ENCODE data around the gene ARSI.

Gene ARSI

DNA sequence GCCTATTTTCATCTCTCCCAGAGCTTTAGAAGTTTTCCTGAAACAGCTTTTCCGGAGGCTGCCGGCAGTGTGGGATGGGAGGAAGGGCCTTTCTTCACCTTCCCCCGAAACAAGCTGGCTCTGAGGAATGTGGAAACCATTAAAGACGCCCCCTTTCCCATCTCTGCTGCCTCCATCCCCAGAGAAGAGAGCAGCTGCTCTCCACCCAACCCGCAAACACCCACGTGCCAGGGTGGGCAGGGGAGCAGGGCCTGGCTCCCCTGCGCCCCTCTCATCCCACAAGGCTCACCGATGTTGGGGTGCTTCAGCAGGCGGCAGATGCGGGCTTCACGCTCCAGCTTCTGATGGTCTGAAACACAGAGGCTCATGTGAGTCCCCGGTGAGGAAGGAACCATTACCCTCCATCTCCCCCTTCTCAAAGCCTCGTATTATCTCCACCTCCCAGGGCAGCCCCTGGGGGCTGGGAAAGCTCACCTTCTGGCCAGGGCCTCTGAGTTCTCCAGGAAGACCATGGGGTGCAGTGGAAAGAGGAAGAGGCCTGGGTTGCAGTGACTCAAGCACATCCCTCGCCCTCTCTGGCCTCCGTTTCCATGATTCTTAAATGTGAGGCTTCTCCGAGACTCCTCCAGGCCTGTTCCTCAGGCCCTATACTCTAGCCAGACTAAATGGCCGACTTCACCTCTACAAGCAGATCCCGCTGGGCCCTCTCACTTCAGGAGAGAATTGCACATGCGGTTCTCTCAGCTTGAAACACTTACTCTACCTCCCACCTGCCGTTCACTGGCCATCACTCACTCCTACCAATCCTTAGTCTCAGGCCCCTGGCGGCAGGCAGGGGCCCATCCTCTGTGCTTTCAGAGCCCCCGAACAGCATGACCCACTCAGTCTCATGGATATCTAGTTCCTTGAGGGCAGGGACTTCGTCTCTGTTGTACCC is 37.8 kb downstream of the ARSI start:
- no peak overlapping the region for H3K9ac ChIP-seq (ENCODE audit: low read depth, low read length)
- peaks cover 16% of the 10 kb centered on the region; the same call in 1 of the 2 replicates for H3K4me1 ChIP-seq (ENCODE audit: insufficient read depth, low read length)
- H3K36me3 ChIP-seq (ENCODE audit: insufficient read depth, low read length): no peaks in the 10 kb centered on the region
- no peaks in the 10 kb centered on the region for H3K9me3 ChIP-seq (ENCODE audit: control insufficient read depth, insufficient read depth, low read length)

DNA sequence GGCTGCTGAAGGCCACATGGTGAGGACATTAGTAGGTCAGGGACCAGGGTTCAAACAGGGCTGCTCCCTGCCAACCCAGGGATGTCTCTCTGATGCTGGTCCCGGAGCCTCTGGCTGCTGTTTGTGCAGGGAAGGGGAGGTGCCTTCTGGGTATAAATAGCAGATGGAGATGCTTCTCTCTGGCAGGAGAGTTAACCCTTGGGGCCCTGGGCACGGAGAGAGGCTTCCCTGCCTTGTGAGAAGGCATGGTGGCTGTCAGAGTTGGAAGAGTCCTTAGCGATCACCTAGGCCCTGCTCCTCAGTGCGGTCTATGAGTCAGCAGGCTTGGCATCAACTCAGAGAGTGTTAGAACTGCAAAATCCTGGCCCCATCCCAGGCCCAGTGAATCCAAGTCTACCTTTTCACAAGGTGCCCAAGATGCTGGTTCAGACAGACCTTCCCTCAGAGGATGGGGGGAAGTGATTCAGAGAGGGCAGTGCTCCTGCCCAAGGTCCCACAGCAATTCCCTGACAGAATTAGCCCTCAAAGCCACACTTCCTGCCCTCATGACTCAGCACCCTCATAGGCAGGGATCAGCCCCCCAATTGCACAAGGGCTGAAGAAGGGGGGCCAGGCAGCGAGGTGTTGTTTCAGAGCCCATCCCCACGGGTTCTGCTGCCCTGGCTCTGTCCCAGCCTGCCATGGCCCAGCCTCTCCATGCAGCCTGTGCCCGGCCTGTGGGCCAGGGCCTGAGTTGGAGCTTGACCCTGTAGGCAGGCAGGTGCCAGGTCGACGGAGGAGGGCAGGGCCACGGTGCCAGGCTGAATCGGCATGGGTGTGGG is 38.7 kb downstream of the ARSI start:
- no peak overlapping the region for H3K9ac ChIP-seq (ENCODE audit: low read depth, low read length)
- H3K9me3 ChIP-seq (ENCODE audit: control insufficient read depth, insufficient read depth, low read length): no peaks in the 10 kb centered on the region
- H3K36me3 ChIP-seq (ENCODE audit: insufficient read depth, low read length): no peaks in the 10 kb centered on the region
- peaks cover 13% of the 10 kb centered on the region; the same call in 1 of the 2 replicates for H3K4me1 ChIP-seq (ENCODE audit: insufficient read depth, low read length)

DNA sequence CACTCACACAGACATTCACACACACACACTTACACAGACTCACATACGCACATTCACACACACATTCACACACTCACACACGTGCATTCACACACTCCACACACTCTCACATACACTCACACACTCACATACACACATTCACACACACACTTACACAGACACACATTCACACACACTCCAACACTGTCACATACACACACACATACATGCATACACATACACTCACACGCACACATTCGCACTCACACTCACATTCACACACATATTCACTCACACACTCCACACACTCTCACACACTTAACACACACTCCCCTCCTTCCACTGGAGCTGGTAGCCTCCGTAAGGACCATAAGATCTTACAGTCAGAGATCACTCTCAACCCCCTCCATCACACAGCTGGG is 39.3 kb downstream of the ARSI start:
- H3K36me3 ChIP-seq (ENCODE audit: insufficient read depth, low read length): no peaks in the 10 kb centered on the region
- no peaks in the 10 kb centered on the region for H3K9me3 ChIP-seq (ENCODE audit: control insufficient read depth, insufficient read depth, low read length)
- no peak overlapping the region for H3K9ac ChIP-seq (ENCODE audit: low read depth, low read length)
- peaks cover 13% of the 10 kb centered on the region; the same call in 1 of the 2 replicates for H3K4me1 ChIP-seq (ENCODE audit: insufficient read depth, low read length)

DNA sequence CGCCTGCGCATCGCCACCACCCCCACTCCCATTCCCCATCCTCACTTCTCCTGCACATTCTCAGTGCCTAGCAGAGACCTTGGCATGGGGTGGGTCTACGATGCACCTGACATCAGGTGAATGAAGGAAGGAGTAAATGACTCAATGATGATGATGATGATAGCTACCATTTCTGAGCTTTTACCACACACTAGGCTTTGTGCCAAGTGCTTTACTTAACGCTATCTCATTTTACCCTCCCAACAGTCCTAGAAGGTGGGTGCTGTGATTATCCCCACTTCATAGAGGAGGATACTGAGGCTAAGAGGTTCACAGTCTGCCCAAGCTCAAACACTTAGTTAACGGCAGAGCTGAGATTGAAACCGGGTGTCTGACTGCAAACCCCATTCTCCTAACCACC is 40.2 kb downstream of the ARSI start:
- H3K9me3 ChIP-seq (ENCODE audit: control insufficient read depth, insufficient read depth, low read length): no peaks in the 10 kb centered on the region
- no peak overlapping the region for H3K9ac ChIP-seq (ENCODE audit: low read depth, low read length)
- H3K4me1 ChIP-seq (ENCODE audit: insufficient read depth, low read length): peaks cover 13% of the 10 kb centered on the region; the same call in 1 of the 2 replicates
- no peaks in the 10 kb centered on the region for H3K36me3 ChIP-seq (ENCODE audit: insufficient read depth, low read length)

DNA sequence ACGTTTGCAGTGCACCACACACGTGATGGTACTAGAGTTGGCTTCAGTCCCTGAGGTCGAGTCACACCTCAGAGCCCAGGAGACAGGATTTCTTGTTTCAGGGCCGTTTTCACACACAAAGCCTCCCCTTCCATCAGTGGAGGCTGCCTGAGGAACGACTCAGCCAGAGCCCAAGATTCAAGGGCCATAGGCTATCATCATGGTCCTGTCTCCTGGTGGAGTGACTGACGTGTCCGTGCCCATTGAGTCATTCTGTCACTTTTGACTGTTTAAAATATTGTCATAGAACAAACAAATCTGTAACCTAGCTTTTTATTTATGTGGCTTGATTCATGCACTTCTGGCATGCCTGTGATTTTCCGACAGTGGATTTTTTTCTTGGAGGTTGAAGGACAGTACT is 41.5 kb downstream of the ARSI start:
- Histone ChIP-seq H3K36me3 (ENCODE audit: insufficient read depth, low read length) (no peaks in the 10 kb centered on the region), H3K9ac (ENCODE audit: low read depth, low read length) (no peak overlapping the region), H3K4me1 (ENCODE audit: insufficient read depth, low read length) (peaks cover 9% of the 10 kb centered on the region; the same call in 1 of the 2 replicates), H3K9me3 (ENCODE audit: control insufficient read depth, insufficient read depth, low read length) (no peaks in the 10 kb centered on the region)

DNA sequence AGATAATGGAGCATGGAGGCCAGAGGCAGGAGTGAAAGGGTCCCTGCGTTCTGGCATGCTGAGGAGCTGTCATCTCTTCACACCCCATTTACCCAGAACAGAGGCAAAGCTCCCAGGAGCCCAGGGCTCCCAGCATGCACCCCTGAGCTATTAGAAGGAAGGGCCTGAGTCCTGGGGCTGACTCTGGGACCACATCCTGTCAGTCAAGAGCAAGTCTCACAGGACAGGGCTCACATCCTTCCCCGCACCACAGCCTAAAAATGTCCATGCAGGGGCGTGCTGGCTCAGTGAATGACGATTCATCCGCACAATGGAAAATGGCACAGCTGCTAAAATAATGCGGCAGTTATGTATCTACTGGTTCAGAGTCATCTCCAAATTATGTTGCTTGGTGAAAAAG is 44.6 kb downstream of the ARSI start:
- Histone ChIP-seq H3K4me1 (ENCODE audit: insufficient read depth, low read length) (peaks cover 4% of the 10 kb centered on the region; the same call in 1 of the 2 replicates), H3K9me3 (ENCODE audit: control insufficient read depth, insufficient read depth, low read length) (no peaks in the 10 kb centered on the region), H3K9ac (ENCODE audit: low read depth, low read length) (no peak overlapping the region), H3K36me3 (ENCODE audit: insufficient read depth, low read length) (no peaks in the 10 kb centered on the region)

DNA sequence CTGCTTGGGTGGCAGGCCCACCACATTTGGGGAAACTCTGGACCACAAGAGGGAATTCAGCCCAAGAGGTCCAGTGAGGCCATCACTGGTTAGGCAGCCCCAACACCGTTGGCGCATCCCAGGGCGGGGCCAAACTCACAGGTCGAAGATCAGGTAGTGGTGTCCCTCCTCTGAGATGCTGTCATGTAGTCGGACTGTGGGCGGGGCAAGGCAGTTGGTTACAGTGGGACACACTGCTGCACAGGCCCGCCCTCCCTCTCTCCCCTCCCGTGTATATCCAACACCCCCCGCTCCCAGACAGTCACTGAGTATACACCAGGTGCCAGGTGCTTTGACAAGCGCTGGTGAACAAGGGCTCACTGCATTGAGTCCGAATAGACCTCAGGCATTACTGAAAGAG is 45.3 kb downstream of the ARSI start:
- Histone ChIP-seq H3K36me3 (ENCODE audit: insufficient read depth, low read length) (no peaks in the 10 kb centered on the region), H3K4me1 (ENCODE audit: insufficient read depth, low read length) (peaks cover 4% of the 10 kb centered on the region; the same call in 1 of the 2 replicates), H3K9me3 (ENCODE audit: control insufficient read depth, insufficient read depth, low read length) (no peaks in the 10 kb centered on the region), H3K9ac (ENCODE audit: low read depth, low read length) (no peak overlapping the region)

DNA sequence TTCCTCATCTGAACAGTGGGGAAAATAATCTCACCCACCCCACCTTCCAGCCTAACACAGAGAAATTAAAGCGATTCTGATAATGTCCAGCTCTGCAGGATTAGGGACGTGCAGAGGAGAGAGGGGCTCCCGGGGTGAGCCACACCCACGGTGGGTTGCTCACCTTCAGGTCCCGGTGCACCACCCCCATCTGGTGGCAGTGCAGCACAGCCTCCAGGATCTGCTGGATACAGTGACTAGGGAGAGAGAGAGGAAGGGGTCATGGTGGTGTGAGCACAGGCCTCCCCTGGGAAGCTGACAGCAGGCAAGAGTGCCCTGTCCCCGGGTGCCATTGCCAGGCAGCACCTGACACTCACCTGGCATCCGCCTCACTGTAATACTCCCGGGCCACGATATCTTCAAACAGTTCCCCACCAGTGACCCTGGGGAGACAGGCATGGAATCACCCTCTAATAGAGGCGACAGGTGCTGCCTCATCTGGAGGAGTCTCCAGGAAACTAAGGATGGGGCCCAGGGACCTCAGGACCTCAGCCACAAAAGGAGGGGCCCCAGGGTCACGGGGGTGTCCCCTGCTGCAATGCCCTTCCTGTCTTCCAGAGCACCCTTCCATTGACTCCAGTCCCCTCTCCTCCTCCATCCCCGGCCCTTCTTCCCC is 46.2 kb downstream of the ARSI start:
- H3K9ac ChIP-seq (ENCODE audit: low read depth, low read length): no peak overlapping the region
- H3K36me3 ChIP-seq (ENCODE audit: insufficient read depth, low read length): no peaks in the 10 kb centered on the region
- H3K9me3 ChIP-seq (ENCODE audit: control insufficient read depth, insufficient read depth, low read length): no peaks in the 10 kb centered on the region
- H3K4me1 ChIP-seq (ENCODE audit: insufficient read depth, low read length): peaks cover 4% of the 10 kb centered on the region; the same call in 1 of the 2 replicates

DNA sequence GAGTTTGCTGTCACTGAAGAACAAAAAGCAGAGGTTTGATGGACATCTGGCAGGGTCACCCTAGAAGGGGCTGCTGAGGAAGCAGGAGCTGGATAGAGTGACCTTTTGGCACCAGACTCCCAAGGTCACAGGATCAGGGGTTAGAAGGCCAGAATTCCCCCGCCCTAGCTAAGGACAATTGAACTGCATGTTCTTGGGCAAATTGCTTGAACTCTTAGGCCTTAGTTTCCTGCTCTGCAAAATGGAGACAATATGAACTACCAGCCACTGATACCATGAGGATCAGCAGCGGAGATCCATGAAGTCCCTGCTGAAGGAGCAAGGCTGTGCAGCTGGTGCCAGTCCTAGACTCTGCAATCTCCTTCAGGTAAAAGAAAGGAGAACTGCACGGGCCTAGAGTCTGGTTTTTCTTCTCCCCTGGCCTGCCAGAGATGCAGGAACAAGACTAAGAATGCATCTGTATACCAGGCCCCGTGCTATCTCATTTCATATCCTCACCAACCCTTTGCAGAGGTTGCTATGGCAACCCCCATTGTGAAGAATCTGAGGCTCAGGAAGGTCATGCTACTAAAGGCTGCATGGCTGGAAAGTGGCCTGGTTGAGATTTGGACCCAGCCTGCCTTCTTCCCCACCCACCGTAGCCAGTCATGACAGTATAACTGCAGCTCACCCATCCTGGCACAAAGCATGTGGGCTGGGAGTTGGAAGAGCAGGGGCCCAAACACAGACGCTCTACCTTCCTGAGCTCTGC is 46.9 kb downstream of the ARSI start:
- no peaks in the 10 kb centered on the region for H3K9me3 ChIP-seq (ENCODE audit: control insufficient read depth, insufficient read depth, low read length)
- no peaks in the 10 kb centered on the region for H3K36me3 ChIP-seq (ENCODE audit: insufficient read depth, low read length)
- H3K4me1 ChIP-seq (ENCODE audit: insufficient read depth, low read length): peaks cover 4% of the 10 kb centered on the region; the same call in 1 of the 2 replicates
- H3K9ac ChIP-seq (ENCODE audit: low read depth, low read length): no peak overlapping the region

DNA sequence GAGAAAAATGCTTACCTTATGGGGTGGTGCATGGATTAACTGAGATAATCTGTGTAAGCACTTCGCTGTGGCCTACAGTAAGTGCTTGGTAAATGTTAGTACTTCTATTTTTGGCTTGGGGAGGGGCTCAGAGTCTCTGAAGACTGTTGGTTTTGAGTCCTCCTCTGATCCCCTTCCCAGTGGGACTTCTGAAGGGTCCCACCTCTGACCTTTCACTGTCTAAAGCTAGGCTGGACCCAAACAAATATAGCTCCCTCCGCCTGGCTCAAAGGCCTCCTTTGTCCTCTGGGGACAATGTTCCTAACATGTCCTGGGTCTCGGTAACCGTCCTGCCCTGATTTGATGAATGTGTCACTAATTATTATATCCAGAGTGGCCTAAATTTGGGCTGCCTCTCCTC is 47.9 kb downstream of the ARSI start:
- Histone ChIP-seq H3K9me3 (ENCODE audit: control insufficient read depth, insufficient read depth, low read length) (no peaks in the 10 kb centered on the region), H3K36me3 (ENCODE audit: insufficient read depth, low read length) (no peaks in the 10 kb centered on the region), H3K4me1 (ENCODE audit: insufficient read depth, low read length) (peaks cover 4% of the 10 kb centered on the region; the same call in 1 of the 2 replicates), H3K9ac (ENCODE audit: low read depth, low read length) (no peak overlapping the region)

DNA sequence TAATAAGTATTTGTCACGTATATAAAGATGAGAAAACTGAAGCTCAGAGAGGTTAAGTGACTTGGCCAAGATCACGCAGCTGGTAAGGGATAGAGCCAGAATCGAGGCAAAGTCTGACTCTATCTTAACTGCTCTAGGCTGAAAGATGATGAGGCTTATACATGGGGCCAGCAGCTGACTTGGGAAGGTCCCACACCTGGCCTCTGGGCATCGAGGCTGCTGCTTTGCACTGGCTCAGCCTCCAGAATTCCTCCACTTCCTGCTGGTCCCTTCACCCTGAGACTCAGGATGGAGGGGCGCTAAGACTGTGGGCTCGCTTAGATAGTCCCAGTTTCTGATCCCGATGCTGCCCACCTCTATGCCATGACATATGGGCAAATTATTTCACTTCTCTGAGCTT is 48.3 kb downstream of the ARSI start:
- Histone ChIP-seq H3K9ac (ENCODE audit: low read depth, low read length) (no peak overlapping the region), H3K9me3 (ENCODE audit: control insufficient read depth, insufficient read depth, low read length) (no peaks in the 10 kb centered on the region), H3K36me3 (ENCODE audit: insufficient read depth, low read length) (no peaks in the 10 kb centered on the region), H3K4me1 (ENCODE audit: insufficient read depth, low read length) (peaks cover 4% of the 10 kb centered on the region; the same call in 1 of the 2 replicates)

DNA sequence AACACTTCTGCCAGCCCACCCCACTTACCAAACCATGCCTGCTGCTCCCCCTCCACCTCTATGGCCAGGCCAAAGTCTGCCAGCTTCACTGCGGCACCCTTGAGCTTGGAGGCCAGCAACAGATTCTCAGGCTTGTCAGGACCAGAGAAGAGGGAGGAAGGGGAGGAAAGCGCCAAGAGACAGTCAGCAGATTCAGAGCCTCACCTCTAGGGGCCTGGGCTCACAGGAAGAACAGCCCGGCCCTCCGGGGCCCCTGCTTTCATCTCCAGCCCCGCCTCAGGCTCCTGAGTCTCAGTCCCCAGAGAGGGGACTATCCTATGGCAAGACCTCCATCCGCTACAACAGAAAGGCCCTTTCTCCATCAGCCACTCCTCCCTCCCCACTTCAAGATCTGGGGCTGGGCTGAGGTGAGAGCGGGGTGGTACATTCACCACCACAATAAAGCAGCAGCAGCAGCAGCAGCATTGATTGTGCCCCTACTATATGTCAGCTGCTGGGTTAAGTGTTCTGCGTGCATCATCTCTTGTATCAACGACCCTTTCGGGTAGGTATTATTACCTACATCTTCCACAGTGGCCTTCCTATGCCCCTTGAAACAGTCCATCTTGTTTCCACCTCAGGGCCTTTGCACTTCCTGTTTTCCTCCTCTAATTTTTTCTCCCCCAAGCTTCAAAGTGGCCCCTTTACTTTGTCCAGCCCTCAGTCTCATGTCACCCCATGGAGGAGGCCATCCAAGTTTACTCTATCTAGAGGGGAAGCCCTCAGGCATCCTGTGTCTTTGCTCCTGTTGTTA is 49.1 kb downstream of the ARSI start:
- Histone ChIP-seq H3K4me1 (ENCODE audit: insufficient read depth, low read length) (peaks cover 4% of the 10 kb centered on the region; the same call in 1 of the 2 replicates), H3K36me3 (ENCODE audit: insufficient read depth, low read length) (no peaks in the 10 kb centered on the region), H3K9ac (ENCODE audit: low read depth, low read length) (no peak overlapping the region), H3K9me3 (ENCODE audit: control insufficient read depth, insufficient read depth, low read length) (no peaks in the 10 kb centered on the region)

DNA sequence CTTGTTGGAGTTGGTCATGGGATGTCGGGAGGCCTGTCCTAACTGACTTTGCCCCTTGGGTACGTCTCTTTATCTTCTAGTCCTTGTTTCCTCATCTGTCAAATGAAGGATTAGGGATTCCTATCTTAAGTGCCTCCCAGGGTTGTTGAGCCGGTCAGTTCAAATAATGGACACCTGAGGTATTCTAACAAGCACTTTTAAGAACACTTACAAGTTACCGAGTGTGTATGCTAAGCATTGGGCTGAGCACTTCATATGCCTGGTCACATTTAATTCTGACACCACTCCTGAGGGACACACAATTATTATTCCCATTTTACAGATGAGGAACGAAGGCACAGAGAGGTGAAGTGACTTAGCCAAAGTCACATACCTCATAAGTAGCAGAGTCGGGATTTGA is 50.2 kb downstream of the ARSI start:
- no peak overlapping the region for H3K9ac ChIP-seq (ENCODE audit: low read depth, low read length)
- H3K36me3 ChIP-seq (ENCODE audit: insufficient read depth, low read length): no peaks in the 10 kb centered on the region
- H3K9me3 ChIP-seq (ENCODE audit: control insufficient read depth, insufficient read depth, low read length): no peaks in the 10 kb centered on the region
- peaks cover 4% of the 10 kb centered on the region; the same call in 1 of the 2 replicates for H3K4me1 ChIP-seq (ENCODE audit: insufficient read depth, low read length)
